ENCODE measurements around the gene PIK3C2G. TPM values are rescaled to one million over a fixed set of nuclear protein-coding genes. Genes with fewer than 3 reads are reported as not detected.

PIK3C2G gene
- polyA plus RNA-seq, 1 experiment = not detected

DNA sequence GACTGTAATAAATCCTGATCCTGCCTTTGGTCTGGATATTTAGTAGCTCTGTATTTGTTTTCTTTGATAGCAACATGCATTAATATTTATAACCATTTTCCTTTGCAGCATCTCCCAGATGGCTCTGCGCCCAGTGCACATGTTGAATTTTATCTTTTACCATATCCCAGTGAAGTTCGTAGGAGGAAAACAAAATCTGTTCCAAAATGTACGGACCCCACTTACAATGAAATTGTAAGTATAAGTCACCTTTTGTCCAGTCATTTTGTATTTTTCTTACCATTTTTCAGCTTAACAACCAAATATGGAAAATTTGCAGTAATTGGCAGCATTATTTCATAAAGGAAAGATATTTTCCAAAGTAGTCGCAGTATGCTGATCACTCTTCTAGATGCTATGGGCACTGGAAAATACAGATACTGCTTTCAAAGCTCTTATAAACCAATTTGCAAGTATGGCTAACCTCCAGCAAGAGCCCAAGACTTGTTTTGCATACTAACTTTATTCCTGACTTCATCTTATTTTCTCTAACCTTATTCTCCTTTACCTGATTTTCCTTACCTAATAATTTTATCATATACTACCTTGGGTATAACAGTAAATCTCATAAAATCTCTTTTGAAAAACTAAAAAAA is 379.1 kb downstream of the PIK3C2G start:
- TF ChIP-seq, protein P1, sequence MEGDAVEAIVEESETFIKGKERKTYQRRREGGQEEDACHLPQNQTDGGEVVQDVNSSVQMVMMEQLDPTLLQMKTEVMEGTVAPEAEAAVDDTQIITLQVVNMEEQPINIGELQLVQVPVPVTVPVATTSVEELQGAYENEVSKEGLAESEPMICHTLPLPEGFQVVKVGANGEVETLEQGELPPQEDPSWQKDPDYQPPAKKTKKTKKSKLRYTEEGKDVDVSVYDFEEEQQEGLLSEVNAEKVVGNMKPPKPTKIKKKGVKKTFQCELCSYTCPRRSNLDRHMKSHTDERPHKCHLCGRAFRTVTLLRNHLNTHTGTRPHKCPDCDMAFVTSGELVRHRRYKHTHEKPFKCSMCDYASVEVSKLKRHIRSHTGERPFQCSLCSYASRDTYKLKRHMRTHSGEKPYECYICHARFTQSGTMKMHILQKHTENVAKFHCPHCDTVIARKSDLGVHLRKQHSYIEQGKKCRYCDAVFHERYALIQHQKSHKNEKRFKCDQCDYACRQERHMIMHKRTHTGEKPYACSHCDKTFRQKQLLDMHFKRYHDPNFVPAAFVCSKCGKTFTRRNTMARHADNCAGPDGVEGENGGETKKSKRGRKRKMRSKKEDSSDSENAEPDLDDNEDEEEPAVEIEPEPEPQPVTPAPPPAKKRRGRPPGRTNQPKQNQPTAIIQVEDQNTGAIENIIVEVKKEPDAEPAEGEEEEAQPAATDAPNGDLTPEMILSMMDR (IDR thresholded peaks at IDR 0.05; ENCODE audit: low read depth, low read length) = no peak
- Histone ChIP-seq H3K27me3 (ENCODE audit: control insufficient read depth, insufficient read depth, low read length) (no peaks in the 10 kb centered on the region), H3K4me3 (ENCODE audit: low read depth, low read length) (no peak overlapping the region), H3K27ac (ENCODE audit: low read depth, low read length) (no peak overlapping the region), H3K9me3 (ENCODE audit: control insufficient read depth, insufficient read depth, low read length) (no peaks in the 10 kb centered on the region)
- ChIA-PET CTCF (no interaction called here), POLR2A (no interaction called here)
- no peak for DNase-seq (ENCODE audit: low read depth, low spot score)

GRCh38 chr12:18643681-18644080 is 382.4 kb downstream of the PIK3C2G start:
- CTCF ChIA-PET = no interaction called here
- DNase-seq (ENCODE audit: low read depth, low spot score) = peak; percentile 78

GRCh38 chr12:18644564-18644963 is 383.2 kb downstream of the PIK3C2G start:
- POLR2A ChIA-PET = interaction anchor here (0.6 kb wide), 1 partner anchor 323 kb away, joined by 3 read pairs; no protein-coding TSS in a partner anchor
- TF ChIP-seq, protein P1 (IDR thresholded peaks at IDR 0.05; ENCODE audit: low read depth, low read length) = no peak
- DNase-seq (ENCODE audit: low read depth, low spot score) = no peak
- H3K9me3 ChIP-seq (ENCODE audit: control insufficient read depth, insufficient read depth, low read length) = no peaks in the 10 kb centered on the region
- H3K4me3 ChIP-seq (ENCODE audit: low read depth, low read length) = no peak overlapping the region
- H3K27me3 ChIP-seq (ENCODE audit: control insufficient read depth, insufficient read depth, low read length) = no peaks in the 10 kb centered on the region
- no peak overlapping the region for H3K27ac ChIP-seq (ENCODE audit: low read depth, low read length)
- CTCF ChIA-PET = no interaction called here

More at GRCh38 chr12:18643681-18644080, 382.4 kb downstream of the PIK3C2G start:
- no peaks in the 10 kb centered on the region for H3K27me3 ChIP-seq (ENCODE audit: control insufficient read depth, insufficient read depth, low read length)
- H3K4me3 ChIP-seq (ENCODE audit: low read depth, low read length) = no peak overlapping the region
- no peaks in the 10 kb centered on the region for H3K9me3 ChIP-seq (ENCODE audit: control insufficient read depth, insufficient read depth, low read length)
- H3K27ac ChIP-seq (ENCODE audit: low read depth, low read length) = peak overlapping the region; percentile 78
- POLR2A ChIA-PET = interaction anchor here (0.6 kb wide), 1 partner anchor 324 kb away, joined by 3 read pairs; no protein-coding TSS in a partner anchor
- TF ChIP-seq, protein P1 (IDR thresholded peaks at IDR 0.05; ENCODE audit: low read depth, low read length) = no peak

DNA sequence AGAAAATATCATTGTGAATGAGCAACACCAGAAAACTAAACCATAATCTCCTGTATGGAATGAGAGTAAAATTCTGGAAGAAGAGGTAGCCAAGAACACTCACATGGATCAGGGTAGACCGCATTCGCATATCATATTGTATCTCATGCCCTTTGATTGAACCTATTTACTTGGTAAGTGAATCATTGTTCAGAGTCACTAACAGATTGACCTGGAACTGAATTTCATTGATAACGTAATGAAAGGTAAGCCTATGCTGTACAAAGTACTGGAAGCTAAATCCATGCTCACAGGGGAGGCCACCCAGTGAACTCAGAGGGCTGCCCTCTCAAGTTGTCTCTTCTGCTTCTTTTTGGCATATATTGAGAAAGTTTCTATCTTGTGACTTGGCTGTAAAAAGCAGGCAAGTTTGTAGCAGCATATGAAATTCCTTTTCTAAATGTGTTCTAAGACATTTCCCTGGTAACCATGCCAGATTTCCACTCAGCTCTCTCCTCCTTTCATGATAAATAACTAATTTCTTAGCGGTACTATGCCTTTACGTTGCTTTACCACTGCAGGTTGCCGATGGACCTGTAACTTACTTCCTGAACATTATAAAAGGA is 385.1 kb downstream of the PIK3C2G start:
- no peaks in the 10 kb centered on the region for H3K27me3 ChIP-seq (ENCODE audit: control insufficient read depth, insufficient read depth, low read length)
- no peak overlapping the region for H3K27ac ChIP-seq (ENCODE audit: low read depth, low read length)
- TF ChIP-seq, protein P1 (IDR thresholded peaks at IDR 0.05; ENCODE audit: low read depth, low read length) = no peak
- no peak overlapping the region for H3K4me3 ChIP-seq (ENCODE audit: low read depth, low read length)
- no peak for DNase-seq (ENCODE audit: low read depth, low spot score)
- ChIA-PET CTCF (interaction anchor here (0.5 kb wide), 1 partner anchor 447 kb away, joined by 3 read pairs; no protein-coding TSS in a partner anchor), POLR2A (no interaction called here)
- no peaks in the 10 kb centered on the region for H3K9me3 ChIP-seq (ENCODE audit: control insufficient read depth, insufficient read depth, low read length)

GRCh38 chr12:18651525-18651924 is 390.2 kb downstream of the PIK3C2G start:
- Histone ChIP-seq H3K27me3 (ENCODE audit: control insufficient read depth, insufficient read depth, low read length) (no peaks in the 10 kb centered on the region), H3K4me3 (ENCODE audit: low read depth, low read length) (no peak overlapping the region), H3K9me3 (ENCODE audit: control insufficient read depth, insufficient read depth, low read length) (no peaks in the 10 kb centered on the region), H3K27ac (ENCODE audit: low read depth, low read length) (no peak overlapping the region)
- ChIA-PET POLR2A (no interaction called here), CTCF (no interaction called here)
- TF ChIP-seq, protein P1 (IDR thresholded peaks at IDR 0.05; ENCODE audit: low read depth, low read length) = no peak
- no peak for DNase-seq (ENCODE audit: low read depth, low spot score)
